Ovary (tissue), 9 donors: Measurements from ENCODE around the gene RIC1. TPM values are rescaled to one million over a fixed set of nuclear protein-coding genes. Genes with fewer than 3 reads are reported as not detected.

Source experiments
- DNase-seq, 5 donors: peaks; one replicate each; pipeline ENCODE4 v3.0.0-alpha.2; 2019 to 2020
- H3K27ac ChIP-seq, 2 donors: fragments of 200-600 bp; one replicate each; pipeline versions ENCODE4 v1.5.1 to v1.8.0; 2019 to 2022
- H3K27me3 ChIP-seq: fragments of 200-600 bp; one replicate; pipeline ENCODE4 v1.8.0; 2022
- H3K36me3 ChIP-seq: fragments of 200-600 bp; sonication (generic); one replicate; pipeline ENCODE4 v1.5.1; 2019
- H3K4me1 ChIP-seq: one replicate; pipeline ENCODE4 v1.8.1; 2013; ENCODE audit warnings: mild to moderate bottlenecking, moderate library complexity; ENCODE audit not compliant: insufficient read depth
- H3K4me3 ChIP-seq: fragments of 200-600 bp; sonication (generic); one replicate; pipeline ENCODE4 v1.5.1; 2017
- H3K9me3 ChIP-seq, 2 donors: fragments of 200-600 bp in 1 of 2; sonication (generic) in 1 of 2; one replicate each; pipeline versions ENCODE4 v1.5.1 to v1.8.1; 2013 to 2019; ENCODE audit warnings: mild to moderate bottlenecking in 1 of 2, moderate library complexity in 1 of 2
- CTCF ChIP-seq, 3 donors: fragments of 450-650 bp in 2 of 3; fragments of 200-600 bp in 1 of 3; IDR thresholded peaks; one replicate each; pipeline versions ENCODE4 v1.5.1 to v1.8.0; 2016 to 2022; ENCODE audit warnings: antibody characterized with exemption in 3 of 3, mild to moderate bottlenecking in 1 of 3
- EP300 ChIP-seq: sonication (generic); formaldehyde crosslinking; IDR thresholded peaks from one replicate; pipeline ENCODE4 v1.6.1; 2017; ENCODE audit warnings: antibody characterized with exemption
- POLR2A ChIP-seq: fragments of 450-650 bp; IDR thresholded peaks from one replicate; pipeline ENCODE4 v1.6.1; 2017; ENCODE audit warnings: antibody characterized with exemption, mild to moderate bottlenecking, moderate library complexity
- WGBS, 3 donors: extraction: QIAGEN DNeasy Blood & Tissue Kit in 1 of 3; methylation state at CpG; one replicate each; pipeline versions ENCODE4 v1.1.5 to v1.1.7; 2013 to 2017; 5-methylcytosine and 5-hydroxymethylcytosine counted together
- intact Hi-C, 4 donors: fragments of 100-400 bp; cut with DNase I; formaldehyde crosslinking; loops; one replicate each; pipeline versions ENCODE4 v1.11.0 to v1.15.1; 2022 to 2023
- polyA plus RNA-seq, 2 donors: library from polyadenylated mRNA; stranded (reverse); fragments of 200-250 nt in 1 of 2; fragments of 350-450 nt in 1 of 2; fragmentation: Illumina TruSeq in 1 of 2; extraction: RNeasy Lipid Tissue Mini Kit (QIAGEN cat#74804) in 1 of 2; gene quantifications; one replicate each; pipeline ENCODE4 v1.2.3, GENCODE V29; 2013 to 2014
- total RNA-seq, 7 donors: library from RNA; depleted of rRNA in 2 of 7; stranded (reverse); fragments of >200 nt in 2 of 7; fragmentation: NEBNext Ultra II Directional in 3 of 7; extraction: Animal tissue kit (Norgen Biotek cat#: 25700) in 3 of 7; gene quantifications; one replicate each; pipeline versions ENCODE4 v1.1.0 to v1.2.4, GENCODE V29; 2016 to 2023
- donor health status: DM: no; HTN: no; CAD: no; lungs with moderate emphysema.
- donor health status: DM: no; HTN: no; CAD: no.
- donor health status: Bipolar disorder and iron deficiency.
- donor health status: DM: yes; HTN: yes; CAD: no.
- donor health status: DM: no; HTN: no; CAD: no.
- donor health status: DM: yes; HTN: yes; CAD: no.

The RIC1 gene
- total and polyA plus RNA-seq, 9 donors: 6.9 to 35.6 (median 18.0) TPM

- intact Hi-C loops: no loop called here
- no peak overlapping the region for H3K27ac ChIP-seq
- H3K36me3 ChIP-seq: no peaks in the 10 kb centered on the region
- 42 to 83% (median 80%) methylated on average over 1 of the region's 1 CpG for WGBS, 3 donors
- no peak for DNase-seq
- no peaks in the 10 kb centered on the region for H3K27me3 ChIP-seq
- TF ChIP-seq EP300 (no peak), POLR2A (no peak), CTCF (IDR thresholded peaks at IDR 0.05) (no peak)
- no peaks in the 10 kb centered on the region for H3K4me1 ChIP-seq
- H3K4me3 ChIP-seq: no peak overlapping the region
- H3K9me3 ChIP-seq: no peaks in the 10 kb centered on the region
Observed at GRCh38 chr9:5688109-5688508, 59.2 kb downstream of the RIC1 start.

GRCh38 chr9:5690278-5690677, 61.4 kb downstream of the RIC1 start:
- H3K27me3 ChIP-seq: no peaks in the 10 kb centered on the region
- no peak for TF ChIP-seq EP300
- no peak for TF ChIP-seq POLR2A
- no peak for TF ChIP-seq CTCF (IDR thresholded peaks at IDR 0.05)
- no peak overlapping the region for H3K4me3 ChIP-seq
- DNase-seq: no peak
- no peaks in the 10 kb centered on the region for H3K9me3 ChIP-seq
- H3K4me1 ChIP-seq: no peaks in the 10 kb centered on the region
- 86 to 89% (median 89%) methylated on average over 1 of the region's 1 CpG for WGBS, 3 donors
- H3K27ac ChIP-seq: no peak overlapping the region
- intact Hi-C loops: no loop called here
- H3K36me3 ChIP-seq: no peaks in the 10 kb centered on the region

GRCh38 chr9:5695860-5696259, 67.0 kb downstream of the RIC1 start:
- H3K4me3 ChIP-seq: no peak overlapping the region
- H3K9me3 ChIP-seq: no peaks in the 10 kb centered on the region
- H3K4me1 ChIP-seq: peaks cover 2% of the 10 kb centered on the region
- intact Hi-C loops: no loop called here
- H3K27me3 ChIP-seq: no peaks in the 10 kb centered on the region
- WGBS, 3 donors: 94 to 99% (median 96%) methylated on average over 2 of the region's 2 CpGs
- TF ChIP-seq EP300: no peak
- TF ChIP-seq POLR2A: no peak
- TF ChIP-seq CTCF (IDR thresholded peaks at IDR 0.05): no peak
- H3K36me3 ChIP-seq: no peaks in the 10 kb centered on the region
- no peak for DNase-seq
- no peak overlapping the region for H3K27ac ChIP-seq

GRCh38 chr9:5696884-5697283, 68.0 kb downstream of the RIC1 start:
- H3K4me3 ChIP-seq: no peak overlapping the region
- intact Hi-C loops: no loop called here
- H3K27ac ChIP-seq: no peak overlapping the region
- no peaks in the 10 kb centered on the region for H3K36me3 ChIP-seq
- WGBS, 3 donors: 69 to 92% (median 91%) methylated on average over 2 of the region's 2 CpGs
- no peak for DNase-seq
- peaks cover 2% of the 10 kb centered on the region for H3K4me1 ChIP-seq
- TF ChIP-seq POLR2A: no peak
- TF ChIP-seq CTCF (IDR thresholded peaks at IDR 0.05): no peak
- no peak for TF ChIP-seq EP300
- H3K27me3 ChIP-seq: no peaks in the 10 kb centered on the region
- H3K9me3 ChIP-seq: no peaks in the 10 kb centered on the region

- WGBS, 3 donors: 97 to 100% (median 98%) methylated on average over 1 of the region's 1 CpG
- no peak for DNase-seq
- Histone ChIP-seq H3K4me1 (peaks cover 2% of the 10 kb centered on the region), H3K36me3 (no peaks in the 10 kb centered on the region), H3K9me3 (no peaks in the 10 kb centered on the region), H3K4me3 (no peak overlapping the region), H3K27me3 (no peaks in the 10 kb centered on the region), H3K27ac (no peak overlapping the region)
- intact Hi-C loops: no loop called here
- no peak for TF ChIP-seq CTCF (IDR thresholded peaks at IDR 0.05)
- TF ChIP-seq EP300: no peak
- TF ChIP-seq POLR2A: no peak
Observed at GRCh38 chr9:5698004-5698403, 69.1 kb downstream of the RIC1 start.
